Nephron progenitor cell (in vitro differentiated cells): ENCODE results near the gene PCDHGA1.

Experiments
- DNase-seq: peaks from one replicate; pipeline ENCODE4 v3.0.0; 2021
- H3K27ac Mint-ChIP-seq: 2 replicates; pipeline ENCODE4 v1.8.0; 2021; ENCODE audit warnings: mild to moderate bottlenecking, moderate library complexity, mixed read lengths
- H3K27me3 Mint-ChIP-seq: 2 replicates; pipeline ENCODE4 v1.8.0; 2021; ENCODE audit warnings: mild to moderate bottlenecking, low read depth, mixed read lengths; ENCODE audit not compliant: poor library complexity
- H3K36me3 Mint-ChIP-seq: 2 replicates; pipeline ENCODE4 v1.8.0; 2021; ENCODE audit warnings: low read depth, mixed read lengths
- H3K4me1 Mint-ChIP-seq: 2 replicates; pipeline ENCODE4 v1.8.0; 2021; ENCODE audit warnings: mixed read lengths
- H3K4me3 Mint-ChIP-seq: 2 replicates; pipeline ENCODE4 v1.8.0; 2021; ENCODE audit warnings: mild to moderate bottlenecking, moderate library complexity, mixed read lengths
- H3K9me3 Mint-ChIP-seq: 2 replicates; pipeline ENCODE4 v1.8.0; 2021; ENCODE audit warnings: mild to moderate bottlenecking, moderate library complexity, mixed read lengths
- CTCF ChIP-seq: fragments of 200-600 bp; sonication (generic); IDR thresholded peaks from 2 replicates; pipeline ENCODE4 v1.5.0; 2021; ENCODE audit warnings: antibody characterized with exemption

PCDHGA1 gene

GRCh38 chr5:141490771-141491170, 160.5 kb downstream of the PCDHGA1 start:
- H3K27ac Mint-ChIP-seq = no peak overlapping the region
- H3K4me1 Mint-ChIP-seq = peaks cover 58% of the 10 kb centered on the region
- no peak overlapping the region for H3K4me3 Mint-ChIP-seq
- peaks cover 51% of the 10 kb centered on the region for H3K9me3 Mint-ChIP-seq
- peaks cover 7% of the 10 kb centered on the region for H3K27me3 Mint-ChIP-seq
- DNase-seq = no peak
- peaks cover 68% of the 10 kb centered on the region for H3K36me3 Mint-ChIP-seq
- no peak for TF ChIP-seq CTCF

- Mint-ChIP-seq H3K4me1 (peaks cover 61% of the 10 kb centered on the region), H3K9me3 (peaks cover 47% of the 10 kb centered on the region), H3K27ac (no peak overlapping the region), H3K27me3 (peaks cover 7% of the 10 kb centered on the region), H3K36me3 (peaks cover 65% of the 10 kb centered on the region), H3K4me3 (no peak overlapping the region)
- no peak for DNase-seq
- no peak for TF ChIP-seq CTCF
These were observed 161.2 kb downstream of the PCDHGA1 start for GRCh38 chr5:141491323-141492167.

GRCh38 chr5:141492168-141492885, 162.0 kb downstream of the PCDHGA1 start:
- peaks cover 5% of the 10 kb centered on the region for H3K27me3 Mint-ChIP-seq
- peaks cover 65% of the 10 kb centered on the region for H3K36me3 Mint-ChIP-seq
- no peak for TF ChIP-seq CTCF
- no peak overlapping the region for H3K27ac Mint-ChIP-seq
- peaks cover 39% of the 10 kb centered on the region for H3K9me3 Mint-ChIP-seq
- H3K4me1 Mint-ChIP-seq = peaks cover 55% of the 10 kb centered on the region
- DNase-seq = no peak
- H3K4me3 Mint-ChIP-seq = no peak overlapping the region

GRCh38 chr5:141493500-141494422, 163.4 kb downstream of the PCDHGA1 start:
- no peak for DNase-seq
- H3K9me3 Mint-ChIP-seq = peaks cover 24% of the 10 kb centered on the region
- peak overlapping the region; percentile 98 for H3K27ac Mint-ChIP-seq
- TF ChIP-seq CTCF = no peak
- peaks cover 63% of the 10 kb centered on the region for H3K36me3 Mint-ChIP-seq
- H3K4me1 Mint-ChIP-seq = peaks cover 48% of the 10 kb centered on the region
- H3K27me3 Mint-ChIP-seq = peaks cover 4% of the 10 kb centered on the region
- peak overlapping the region; percentile 75 for H3K4me3 Mint-ChIP-seq

- H3K27me3 Mint-ChIP-seq = peaks cover 6% of the 10 kb centered on the region
- H3K36me3 Mint-ChIP-seq = peaks cover 62% of the 10 kb centered on the region
These were observed 164.6 kb downstream of the PCDHGA1 start for GRCh38 chr5:141494761-141495452.

More at GRCh38 chr5:141494761-141495452, 164.6 kb downstream of the PCDHGA1 start:
- Mint-ChIP-seq H3K4me3 (peak overlapping the region; percentile 75), H3K27ac (peak overlapping the region; percentile 98), H3K4me1 (peaks cover 48% of the 10 kb centered on the region), H3K9me3 (peaks cover 14% of the 10 kb centered on the region)
- peak; percentile 71 for DNase-seq
- no peak for TF ChIP-seq CTCF
